IMR-90 (cell line): ENCODE data around the gene CEP126. TPM values are rescaled to one million over a fixed set of nuclear protein-coding genes. Genes with fewer than 3 reads are reported as not detected.
"Not testable (repeated sequence)": the region's sequence is repeated elsewhere in the genome, so short reads cannot be mapped to it uniquely, and the experiment has no call there.

Experiments
- ATAC-seq: fragments of 200-7000 bp; cut with Tn5 transposase; 2 replicates; pipeline ENCODE4 v1.9.1; 2020; ENCODE audit warnings: low read depth, mild to moderate bottlenecking, moderate library complexity
- BruUV-seq: library from RNA; stranded (reverse); fragments of 400-500 nt; replicated peaks from 2 replicates; lab custom pipeline; 2021; lab: Mats Ljungman, UMichigan
- CTCF ChIA-PET: fragments of 300-600 bp; formaldehyde crosslinking; extraction: SDS; loops from one replicate; lab custom pipeline; 2021; ENCODE audit warnings: antibody characterized with exemption; lab: Yijun Ruan, JAX
- POLR2A ChIA-PET: fragments of 300-600 bp; sonication (Branson Sonifier 250); formaldehyde crosslinking; loops from one replicate; lab custom pipeline; 2022; ENCODE audit warnings: antibody characterized with exemption; ENCODE audit not compliant: unreplicated experiment; lab: Charles Lee
- DNase-seq: peaks from one replicate; pipeline ENCODE4 v3.0.0; 2013
- H2AFZ ChIP-seq: replicated peaks from 2 replicates; pipeline ENCODE3; 2013; ENCODE audit warnings: low read length, mild to moderate bottlenecking; ENCODE audit not compliant: poor library complexity
- H2AK5ac ChIP-seq: 2 replicates; pipeline ENCODE4 v1.6.1; 2013; ENCODE audit warnings: low read depth, low read length, inconsistent platforms
- H2AK9ac ChIP-seq: replicated peaks from 2 replicates; pipeline ENCODE3; 2013; ENCODE audit warnings: mild to moderate bottlenecking, low read depth, low read length, moderate library complexity; ENCODE audit not compliant: poor library complexity
- H2BK120ac ChIP-seq: 2 replicates; pipeline ENCODE4 v1.6.1; 2013; ENCODE audit warnings: low read depth, low read length, inconsistent platforms
- H2BK15ac ChIP-seq: 3 replicates; pipeline ENCODE4 v1.6.1; 2013; ENCODE audit warnings: low read depth, low read length, inconsistent platforms
- H2BK20ac ChIP-seq: 2 replicates; pipeline ENCODE4 v1.6.1; 2013; ENCODE audit warnings: low read depth, mild to moderate bottlenecking, inconsistent platforms, low read length, moderate library complexity
- H2BK5ac ChIP-seq: 2 replicates; pipeline ENCODE4 v1.6.1; 2013; ENCODE audit warnings: mild to moderate bottlenecking, low read depth, low read length, inconsistent platforms; ENCODE audit not compliant: poor library complexity, severe bottlenecking
- H3K14ac ChIP-seq: replicated peaks from 2 replicates; pipeline ENCODE4 v1.6.1; 2013; ENCODE audit warnings: low read depth, low read length, inconsistent platforms
- H3K18ac ChIP-seq: 2 replicates; pipeline ENCODE4 v1.6.1; 2013; ENCODE audit warnings: low read depth, low read length, control low read depth
- H3K23ac ChIP-seq: 2 replicates; pipeline ENCODE4 v1.6.1; 2013; ENCODE audit warnings: low read depth, low read length, inconsistent platforms
- H3K27ac ChIP-seq: 2 replicates; pipeline ENCODE4 v1.5.1; 2013; ENCODE audit warnings: mild to moderate bottlenecking, control low read depth, low read length; ENCODE audit not compliant: insufficient read depth
- H3K27me3 ChIP-seq: 2 replicates; pipeline ENCODE4 v1.6.1; 2013; ENCODE audit warnings: low read length; ENCODE audit not compliant: control insufficient read depth, insufficient read depth
- H3K36me3 ChIP-seq: 2 replicates; pipeline ENCODE4 v1.6.1; 2013; ENCODE audit warnings: low read length, mixed read lengths; ENCODE audit not compliant: control insufficient read depth, insufficient read depth
- H3K4ac ChIP-seq: 2 replicates; pipeline ENCODE4 v1.6.1; 2013; ENCODE audit warnings: low read depth, low read length, inconsistent platforms
- H3K4me1 ChIP-seq: 2 replicates; pipeline ENCODE4 v1.6.1; 2013; ENCODE audit warnings: low read length, mixed read lengths; ENCODE audit not compliant: control insufficient read depth, insufficient read depth
- H3K4me2 ChIP-seq: 2 replicates; pipeline ENCODE4 v1.6.1; 2013; ENCODE audit warnings: low read depth, mild to moderate bottlenecking, control low read depth, low read length, moderate library complexity
- H3K4me3 ChIP-seq: 2 replicates; pipeline ENCODE4 v1.5.1; 2013; ENCODE audit warnings: low read depth, mild to moderate bottlenecking, control low read depth, low read length, moderate library complexity; ENCODE audit not compliant: insufficient read depth
- H3K56ac ChIP-seq: 2 replicates; pipeline ENCODE4 v1.6.1; 2013; ENCODE audit warnings: low read length, inconsistent platforms; ENCODE audit not compliant: insufficient read depth; ENCODE audit errors: extremely low read depth
- H3K79me1 ChIP-seq, 2 experiments: 2 replicates each; pipeline ENCODE4 v1.6.1; 2013; ENCODE audit warnings: low read length in 2 of 2, inconsistent platforms in 1 of 2, low read depth in 1 of 2
- H3K9ac ChIP-seq: 2 replicates; pipeline ENCODE4 v1.6.1; 2013; ENCODE audit warnings: low read depth, low read length, control low read depth
- H3K9me1 ChIP-seq: 2 replicates; pipeline ENCODE4 v1.6.1; 2013; ENCODE audit warnings: low read length, inconsistent platforms; ENCODE audit not compliant: insufficient read depth
- H3K9me3 ChIP-seq: 2 replicates; pipeline ENCODE4 v1.6.1; 2013; ENCODE audit warnings: low read length; ENCODE audit not compliant: control insufficient read depth, insufficient read depth
- H4K20me1 ChIP-seq: 2 replicates; pipeline ENCODE4 v1.6.1; 2013; ENCODE audit warnings: low read length, inconsistent platforms; ENCODE audit not compliant: insufficient read depth
- H4K5ac ChIP-seq: 2 replicates; pipeline ENCODE4 v1.6.1; 2013; ENCODE audit warnings: mild to moderate bottlenecking, low read depth, low read length, control low read depth
- H4K8ac ChIP-seq, 2 experiments: 2 replicates each; pipeline ENCODE4 v1.6.1; 2013; ENCODE audit warnings: low read depth in 2 of 2, low read length in 2 of 2, control low read depth in 1 of 2, inconsistent platforms in 1 of 2
- H4K91ac ChIP-seq: 2 replicates; pipeline ENCODE4 v1.6.1; 2013; ENCODE audit warnings: low read depth, low read length, inconsistent platforms; ENCODE audit not compliant: insufficient read depth
- CEBPB ChIP-seq: IDR thresholded peaks from 2 replicates; pipeline ENCODE4 v1.6.1; 2012; ENCODE audit warnings: low read depth, low read length, improper control_type of control experiment
- CHD1 ChIP-seq: IDR thresholded peaks from 2 replicates; pipeline ENCODE4 v1.6.1; 2012; ENCODE audit warnings: low read depth, low read length, improper control_type of control experiment
- WGBS, 2 experiments: methylation state at CpG; one replicate each; pipeline versions ENCODE4 v1.1.5 to v1.1.7; 2013; ENCODE audit warnings: missing lambda C conversion rate in 2 of 2; ENCODE audit not compliant: insufficient read length in 1 of 2; ENCODE audit errors: extremely low coverage in 2 of 2; 5-methylcytosine and 5-hydroxymethylcytosine counted together
- dilution Hi-C: fragments of 300-500 bp; cut with HindIII; formaldehyde crosslinking; loops from one replicate; pipeline ENCODE4 v1.14.3; 2018; ENCODE audit warnings: low sequenced_read_pairs; ENCODE audit not compliant: unreplicated experiment
- in situ Hi-C: fragments of 300-500 bp; cut with MboI; formaldehyde crosslinking; loops from 3 replicates; pipeline ENCODE4 v1.14.3; 2019; ENCODE audit warnings: low sequenced_read_pairs, inconsistent platforms, mixed read lengths
- intact Hi-C: fragments of 100-400 bp; cut with micrococcal nuclease; formaldehyde crosslinking; loops from 2 replicates; pipeline ENCODE4 v1.10.0; 2022
- polyA plus RNA-seq, 3 experiments: library from polyadenylated mRNA; depleted of rRNA; stranded (reverse); fragments of >200 nt; gene quantifications; 2 replicates each; pipeline ENCODE4 v1.2.3, GENCODE V29; 2012; ENCODE audit warnings: low replicate concordance in 1 of 3
- total RNA-seq: library from RNA; depleted of rRNA; stranded (reverse); fragments of >200 nt; gene quantifications from 2 replicates; pipeline ENCODE4 v1.2.3, GENCODE V29; 2012

CEP126 gene
- total and polyA plus RNA-seq, 2 of the 4 experiments (the other 2 are of a cell fraction) = 0.72 to 1.4 TPM

DNA sequence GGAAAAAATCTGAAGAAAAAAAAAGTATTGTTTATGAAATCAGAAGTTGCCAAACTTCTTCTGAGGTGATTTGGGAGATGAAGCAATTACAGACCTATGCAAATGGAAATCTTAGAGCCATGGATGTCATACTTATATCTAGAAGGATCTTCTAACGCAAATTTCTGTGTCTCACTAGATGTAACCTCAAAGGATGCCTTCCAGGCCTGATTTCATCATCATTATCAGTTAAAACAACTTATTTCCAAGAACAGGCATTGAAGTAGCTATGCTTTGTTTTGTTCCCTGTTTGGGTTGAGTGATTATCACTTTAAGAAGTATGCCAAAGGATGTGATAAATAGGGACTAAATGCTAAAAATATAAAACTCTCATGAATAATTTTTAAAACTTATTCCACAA, 45.4 kb downstream of the CEP126 start:
- dilution Hi-C loops = no loop called here
- Histone ChIP-seq H2BK120ac (no peak overlapping the region), H3K9me3 (no peaks in the 10 kb centered on the region), H3K4me3 (no peak overlapping the region), H2BK20ac (no peak overlapping the region), H2BK15ac (no peak overlapping the region), H4K8ac (no peak overlapping the region), H3K79me1 (no peaks in the 10 kb centered on the region), H4K20me1 (no peaks in the 10 kb centered on the region), H2AK5ac (no peak overlapping the region), H3K27me3 (no peaks in the 10 kb centered on the region), H3K4me2 (no peak overlapping the region), H3K36me3 (no peaks in the 10 kb centered on the region), H3K4ac (no peak overlapping the region), H3K9me1 (no peaks in the 10 kb centered on the region), H3K23ac (no peak overlapping the region), H3K4me1 (no peaks in the 10 kb centered on the region), H2AK9ac (no peak overlapping the region), H3K56ac (no peak overlapping the region), H3K18ac (no peak overlapping the region), H3K9ac (no peak overlapping the region), H4K91ac (no peak overlapping the region), H2BK5ac (no peak overlapping the region), H3K14ac (no peak overlapping the region), H4K5ac (no peak overlapping the region), H2AFZ (no peak overlapping the region), H3K27ac (no peak overlapping the region)
- POLR2A ChIA-PET = no interaction called here
- TF ChIP-seq CEBPB (0 out of 2 replicates have a peak, but pooled peaks have one; percentile 13), CHD1 (no peak)
- intact Hi-C loops = no loop called here
- in situ Hi-C loops = no loop called here
- DNase-seq (no peak), ATAC-seq (no peak)
- no TSS peak for BruUV-seq
- no CpG with 5 or more reads among the region's 1 CpG for WGBS, 2 experiments
- CTCF ChIA-PET = no interaction called here

DNA sequence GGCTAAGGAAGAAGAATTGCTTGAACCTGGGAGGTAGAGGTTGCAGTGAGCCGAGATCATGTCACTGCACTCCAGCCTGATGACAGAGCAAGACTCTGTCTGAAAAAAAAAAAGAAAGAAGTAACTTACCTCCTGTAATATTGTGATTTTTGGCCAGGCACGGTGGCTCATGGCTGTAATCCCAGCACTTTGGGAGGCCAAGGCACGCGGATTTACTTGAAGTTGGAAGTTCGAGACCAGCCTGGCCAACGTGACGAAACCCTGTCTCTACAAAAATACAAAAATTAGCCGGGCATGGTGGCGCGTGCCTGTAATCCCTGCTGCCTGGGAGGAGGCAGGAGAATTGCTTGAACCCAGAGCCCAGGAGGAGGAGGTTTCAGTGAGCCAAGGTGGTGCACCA, 49.4 kb downstream of the CEP126 start:
- H3K14ac ChIP-seq, H3K56ac ChIP-seq, H3K9me1 ChIP-seq, H3K4me3 ChIP-seq, H3K27ac ChIP-seq, H3K9me3 ChIP-seq, H2AK9ac ChIP-seq, H3K9ac ChIP-seq, H2BK5ac ChIP-seq, DNase-seq, BruUV-seq, H4K8ac ChIP-seq, H2BK20ac ChIP-seq, H3K27me3 ChIP-seq, H3K4me1 ChIP-seq, dilution Hi-C loops, CTCF ChIA-PET, H4K91ac ChIP-seq, in situ Hi-C loops, H3K36me3 ChIP-seq, H2BK120ac ChIP-seq, H4K5ac ChIP-seq, H3K4me2 ChIP-seq, intact Hi-C loops, H3K79me1 ChIP-seq, H2AK5ac ChIP-seq, POLR2A ChIA-PET, H2BK15ac ChIP-seq, H3K23ac ChIP-seq, H2AFZ ChIP-seq, H4K20me1 ChIP-seq, ATAC-seq, H3K4ac ChIP-seq, H3K18ac ChIP-seq: not testable (repeated sequence)
- no CpG with 5 or more reads among the region's 10 CpGs for WGBS, 2 experiments
